WTC11 (cell line): ENCODE data around the gene MYO7B.

Experiments used
- CREB1 ChIP-seq: sonication (generic); formaldehyde crosslinking; IDR thresholded peaks from 2 replicates; pipeline ENCODE4 v1.8.0; 2023; ENCODE audit warnings: mild to moderate bottlenecking, missing genetic modification reagents
- CTCF ChIP-seq: fragments of 200-600 bp; IDR thresholded peaks from 2 replicates; pipeline ENCODE4 v1.8.0; 2022; ENCODE audit warnings: antibody characterized with exemption
- RELA ChIP-seq: sonication (generic); formaldehyde crosslinking; IDR thresholded peaks from 2 replicates; pipeline ENCODE4 v1.8.1; 2022; ENCODE audit warnings: missing genetic modification reagents, mild to moderate bottlenecking, borderline replicate concordance

- TF ChIP-seq CTCF (no peak), CREB1 (CRISPR knock-in tag) (no peak), RELA (CRISPR knock-in tag) (no peak)
Observed at GRCh38 chr2:127670055-127670956, 134.8 kb downstream of the MYO7B start.
